HG02759 (cell line): ENCODE data around the gene CRTC1.

ENCODE experiments used
- ATAC-seq: cut with Tn5 transposase; IDR thresholded peaks from one replicate; pipeline ENCODE4 v1.9.1; 2021; ENCODE audit warnings: mild to moderate bottlenecking, moderate library complexity; ENCODE audit not compliant: unreplicated experiment

CRTC1 gene

GRCh38 chr19:18742838-18743783, 59.6 kb downstream of the CRTC1 start:
- ATAC-seq, result no peak

GRCh38 chr19:18743784-18744418, 60.4 kb downstream of the CRTC1 start:
- no peak for ATAC-seq

GRCh38 chr19:18745012-18745735, 61.7 kb downstream of the CRTC1 start:
- no peak for ATAC-seq

- ATAC-seq, result no peak
Measured at GRCh38 chr19:18745931-18746330, 62.5 kb downstream of the CRTC1 start.

GRCh38 chr19:18746401-18747325, 63.2 kb downstream of the CRTC1 start:
- ATAC-seq, result no peak

- ATAC-seq, result no peak
Measured at GRCh38 chr19:18749362-18750231, 66.1 kb downstream of the CRTC1 start.

- no peak for ATAC-seq
Measured at GRCh38 chr19:18750295-18750970, 67.0 kb downstream of the CRTC1 start.

GRCh38 chr19:18751571-18751970, 68.1 kb downstream of the CRTC1 start:
- ATAC-seq, result no peak

- ATAC-seq, result no peak
Measured at GRCh38 chr19:18754501-18754900, 71.0 kb downstream of the CRTC1 start.

GRCh38 chr19:18756896-18757295, 73.4 kb downstream of the CRTC1 start:
- ATAC-seq, result no peak

GRCh38 chr19:18759304-18759994, 76.0 kb downstream of the CRTC1 start:
- ATAC-seq, result no peak

GRCh38 chr19:18759995-18760426, 76.5 kb downstream of the CRTC1 start:
- no peak for ATAC-seq

GRCh38 chr19:18760440-18761383, 77.2 kb downstream of the CRTC1 start:
- no peak for ATAC-seq

GRCh38 chr19:18761531-18762110, 78.1 kb downstream of the CRTC1 start:
- no peak for ATAC-seq

- no peak for ATAC-seq
Measured at GRCh38 chr19:18762125-18763023, 78.9 kb downstream of the CRTC1 start.
